IPS-18a (cell line): ENCODE results near the gene TCEAL8.

Experiments used
- H3K27ac ChIP-seq: one replicate; pipeline ENCODE4 v1.5.1; 2013; ENCODE audit warnings: low read length
- H3K27me3 ChIP-seq: one replicate; pipeline ENCODE4 v1.6.1; 2013; ENCODE audit warnings: mild to moderate bottlenecking, low read length; ENCODE audit not compliant: control insufficient read depth, insufficient read depth
- H3K36me3 ChIP-seq: one replicate; pipeline ENCODE4 v1.6.1; 2013; ENCODE audit warnings: low read depth, low read length; ENCODE audit not compliant: control insufficient read depth
- H3K4me1 ChIP-seq: one replicate; pipeline ENCODE4 v1.6.1; 2013; ENCODE audit warnings: low read depth, low read length; ENCODE audit not compliant: control insufficient read depth
- H3K4me3 ChIP-seq: one replicate; pipeline ENCODE4 v1.5.1; 2013; ENCODE audit warnings: low read length
- H3K9ac ChIP-seq: one replicate; pipeline ENCODE4 v1.6.1; 2013; ENCODE audit warnings: mild to moderate bottlenecking, low read length, moderate library complexity
- H3K9me3 ChIP-seq: one replicate; pipeline ENCODE4 v1.6.1; 2013; ENCODE audit warnings: low read depth, low read length; ENCODE audit not compliant: control insufficient read depth

TCEAL8 gene

GRCh38 chrX:103254921-103255493 lies at the start of gene TCEAL8:
Gene TCEAL8, minus strand, starts transcription at chrX:103255155. Its CDS starts 1,176 bp downstream, at chrX:103253979.
- peaks cover 19% of the 10 kb centered on the region for H3K4me1 ChIP-seq

DNA sequence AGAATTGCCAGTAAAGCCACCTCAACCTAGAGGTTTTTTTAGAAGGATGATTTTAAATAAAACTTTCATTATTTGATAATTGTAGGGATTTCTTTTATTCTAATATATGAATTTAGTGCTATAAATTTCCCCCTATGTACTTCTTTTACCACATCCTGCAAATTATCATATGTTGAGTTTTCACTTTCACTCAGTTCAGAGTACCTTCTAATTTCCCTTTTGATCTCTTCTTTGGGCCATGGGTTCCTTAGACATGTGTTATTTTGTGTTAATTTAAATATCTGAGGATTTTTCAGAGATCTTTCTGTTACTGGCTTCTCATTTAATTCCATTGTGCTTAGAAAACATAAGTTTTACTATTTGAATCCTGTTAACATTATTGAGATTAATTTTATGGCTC lies 49.8 kb upstream of the TCEAL8 start:
- no peaks in the 10 kb centered on the region for H3K4me1 ChIP-seq
- H3K27ac ChIP-seq: no peak overlapping the region
- no peaks in the 10 kb centered on the region for H3K27me3 ChIP-seq
- H3K9me3 ChIP-seq: no peaks in the 10 kb centered on the region
- H3K4me3 ChIP-seq: no peak overlapping the region
- peaks cover 11% of the 10 kb centered on the region for H3K36me3 ChIP-seq
- no peak overlapping the region for H3K9ac ChIP-seq

More at GRCh38 chrX:103254921-103255493, at the start of gene TCEAL8:
- Histone ChIP-seq H3K9ac (peak within 1 kb of the TSS; percentile 91), H3K9me3 (no peaks in the 10 kb centered on the region), H3K27me3 (no peaks in the 10 kb centered on the region), H3K4me3 (peak within 1 kb of the TSS; percentile 81), H3K36me3 (peaks cover 18% of the 10 kb centered on the region), H3K27ac (peak within 1 kb of the TSS; percentile 86)

- no peaks in the 10 kb centered on the region for H3K9me3 ChIP-seq
- no peak overlapping the region for H3K27ac ChIP-seq
- no peak overlapping the region for H3K9ac ChIP-seq
- peaks cover 35% of the 10 kb centered on the region for H3K27me3 ChIP-seq
- H3K36me3 ChIP-seq: no peaks in the 10 kb centered on the region
- H3K4me1 ChIP-seq: peaks cover 15% of the 10 kb centered on the region
- H3K4me3 ChIP-seq: no peak overlapping the region
Observed at GRCh38 chrX:103293118-103293517, 38.2 kb upstream of the TCEAL8 start.

GRCh38 chrX:103279624-103280023 lies 24.7 kb upstream of the TCEAL8 start:
- no peak overlapping the region for H3K4me3 ChIP-seq
- H3K27ac ChIP-seq: no peak overlapping the region
- H3K9ac ChIP-seq: no peak overlapping the region
- no peaks in the 10 kb centered on the region for H3K4me1 ChIP-seq
- no peaks in the 10 kb centered on the region for H3K27me3 ChIP-seq
- H3K36me3 ChIP-seq: no peaks in the 10 kb centered on the region
- no peaks in the 10 kb centered on the region for H3K9me3 ChIP-seq

DNA sequence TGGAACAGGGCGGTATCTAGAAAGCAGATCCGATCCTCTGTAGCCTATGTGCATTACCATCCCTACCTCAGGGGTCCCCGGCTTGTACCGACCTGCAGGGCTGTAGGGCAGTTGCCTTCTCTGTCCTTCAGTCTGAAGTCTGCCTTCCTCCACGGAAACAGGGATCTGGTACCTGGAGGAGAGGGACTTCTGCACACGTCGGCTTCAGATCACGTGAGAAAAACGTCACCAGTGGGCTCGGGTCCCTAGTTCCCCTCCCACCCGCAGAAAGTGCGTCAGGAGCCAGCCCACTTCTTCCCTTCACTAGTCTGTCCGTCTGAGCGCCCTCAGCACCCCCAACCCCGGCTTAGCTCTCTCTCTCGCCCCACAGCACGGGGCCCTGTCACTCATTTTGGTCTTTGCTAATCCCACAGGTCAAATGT lies 21.6 kb upstream of the TCEAL8 start, which contains the start of gene TCEAL5:
TSS of gene TCEAL5 (minus strand) at position 170 of the 422 bp plus-strand sequence. CDS start 2,187 bp downstream, outside the sequence.
- Histone ChIP-seq H3K4me1 (no peaks in the 10 kb centered on the region), H3K27ac (no peak within 1 kb of the TSS), H3K9me3 (no peaks in the 10 kb centered on the region), H3K27me3 (no peaks in the 10 kb centered on the region), H3K36me3 (no peaks in the 10 kb centered on the region), H3K4me3 (no peak within 1 kb of the TSS), H3K9ac (no peak within 1 kb of the TSS)

- Histone ChIP-seq H3K9me3 (no peaks in the 10 kb centered on the region), H3K27me3 (no peaks in the 10 kb centered on the region), H3K36me3 (no peaks in the 10 kb centered on the region), H3K9ac (no peak overlapping the region), H3K27ac (no peak overlapping the region), H3K4me1 (no peaks in the 10 kb centered on the region), H3K4me3 (no peak overlapping the region)
Observed at GRCh38 chrX:103275947-103276567, 21.1 kb upstream of the TCEAL8 start.

GRCh38 chrX:103274284-103274683 lies 19.3 kb upstream of the TCEAL8 start:
- no peaks in the 10 kb centered on the region for H3K36me3 ChIP-seq
- H3K9ac ChIP-seq: no peak overlapping the region
- no peaks in the 10 kb centered on the region for H3K4me1 ChIP-seq
- H3K27me3 ChIP-seq: no peaks in the 10 kb centered on the region
- H3K9me3 ChIP-seq: no peaks in the 10 kb centered on the region
- H3K27ac ChIP-seq: no peak overlapping the region
- H3K4me3 ChIP-seq: no peak overlapping the region

DNA sequence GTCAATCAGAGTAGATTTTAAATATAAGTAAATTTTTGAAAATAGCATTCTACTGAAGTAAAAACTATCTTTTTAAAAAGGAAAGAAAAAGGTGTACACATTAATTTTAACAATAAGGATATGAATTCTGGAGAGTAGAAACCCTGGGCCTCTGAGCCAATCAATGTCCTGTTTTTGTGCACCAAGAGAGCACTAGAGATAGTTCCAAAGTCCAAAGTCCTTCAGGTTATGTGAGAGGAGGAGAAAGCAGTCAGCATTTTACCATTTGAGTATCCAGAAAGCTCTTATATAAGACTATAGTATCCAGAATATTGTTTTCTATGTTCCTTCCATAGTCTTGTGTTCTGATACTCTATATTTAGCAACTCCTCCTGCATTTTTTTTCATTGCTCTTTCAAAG lies 3.3 kb upstream of the TCEAL8 start:
- H3K27ac ChIP-seq: no peak overlapping the region
- no peaks in the 10 kb centered on the region for H3K9me3 ChIP-seq
- no peaks in the 10 kb centered on the region for H3K27me3 ChIP-seq
- no peak overlapping the region for H3K9ac ChIP-seq
- H3K4me3 ChIP-seq: no peak overlapping the region
- H3K4me1 ChIP-seq: peaks cover 14% of the 10 kb centered on the region
- peaks cover 4% of the 10 kb centered on the region for H3K36me3 ChIP-seq

DNA sequence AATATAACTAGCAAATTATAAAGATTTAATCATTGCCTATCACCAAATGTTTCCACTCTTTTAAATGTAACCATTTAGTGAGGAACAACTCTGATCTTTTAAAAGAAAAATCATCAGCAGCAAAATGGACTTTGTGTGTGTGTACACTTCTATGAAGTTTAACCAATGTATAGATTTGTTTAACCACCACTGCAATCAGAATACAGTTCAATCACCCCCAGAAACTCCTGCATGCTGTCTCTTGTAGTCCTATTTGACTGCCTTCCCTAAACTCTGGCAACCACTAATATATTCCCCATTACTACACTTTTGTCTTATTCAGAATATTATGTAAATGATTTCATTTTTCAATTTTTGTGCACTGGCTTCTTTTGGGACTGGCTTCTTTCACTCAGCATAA lies 1.7 kb upstream of the TCEAL8 start:
- Histone ChIP-seq H3K4me1 (peaks cover 19% of the 10 kb centered on the region), H3K27ac (no peak overlapping the region)

DNA sequence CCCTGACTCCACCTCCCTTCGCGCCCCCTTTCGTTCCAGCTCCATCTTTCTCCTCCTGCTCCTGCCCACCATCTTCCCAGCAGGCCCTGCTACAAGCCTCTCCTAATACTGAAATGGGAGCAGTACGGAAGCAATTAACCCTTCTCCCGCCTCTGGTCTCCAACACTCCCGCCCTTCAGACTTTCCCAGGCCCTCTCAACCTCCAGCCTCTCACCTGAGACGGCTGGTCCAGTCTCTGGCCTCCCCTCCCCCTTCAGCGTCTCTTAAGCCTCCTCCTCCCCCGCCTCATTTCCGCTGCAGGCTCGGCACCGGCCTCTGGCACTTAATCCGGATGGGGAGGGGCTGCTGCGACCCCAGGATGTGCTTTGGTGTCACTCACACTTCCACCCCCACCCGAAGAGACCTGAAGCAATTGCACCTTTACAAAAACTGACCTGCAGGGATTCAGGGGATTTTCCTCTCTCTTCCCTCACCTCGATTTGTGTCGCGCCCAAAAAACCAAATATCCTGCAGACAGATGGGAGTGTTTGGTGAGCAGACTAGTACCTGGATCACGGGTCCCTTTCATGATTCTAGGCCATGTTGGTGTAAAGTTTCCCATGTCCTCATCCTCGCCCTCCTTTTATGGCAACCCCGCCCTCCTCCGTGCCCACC lies 657 bp downstream of the TCEAL8 start:
- Histone ChIP-seq H3K27ac (peak overlapping the region; percentile 86), H3K27me3 (no peaks in the 10 kb centered on the region), H3K4me3 (peak overlapping the region; percentile 81), H3K36me3 (peaks cover 18% of the 10 kb centered on the region), H3K4me1 (peaks cover 19% of the 10 kb centered on the region), H3K9ac (peak overlapping the region; percentile 91), H3K9me3 (no peaks in the 10 kb centered on the region)

More for the DNA sequence above, 1.7 kb upstream of the TCEAL8 start:
- Histone ChIP-seq H3K36me3 (peaks cover 18% of the 10 kb centered on the region), H3K4me3 (no peak overlapping the region), H3K9ac (no peak overlapping the region), H3K27me3 (no peaks in the 10 kb centered on the region), H3K9me3 (no peaks in the 10 kb centered on the region)

DNA sequence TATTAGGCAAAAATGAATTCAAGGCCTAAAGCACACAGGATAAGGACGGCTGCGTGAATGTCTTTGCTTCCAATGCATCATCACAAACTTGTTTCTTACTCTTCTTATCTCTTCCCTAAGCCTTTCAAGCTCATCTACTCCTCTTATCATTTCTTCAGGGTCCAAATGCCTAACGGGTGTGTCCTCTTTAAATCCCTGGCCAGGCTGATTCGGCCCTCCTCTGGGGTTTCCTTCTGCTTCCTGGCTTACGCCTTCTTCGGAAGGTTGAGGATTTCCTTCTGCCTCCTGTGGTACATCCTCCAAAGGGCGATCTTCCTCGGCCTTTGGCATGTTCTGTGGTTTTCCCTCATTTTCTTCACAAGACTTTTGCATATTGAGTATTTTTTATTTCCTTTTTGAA lies 1.3 kb downstream of the TCEAL8 start:
- H3K27ac ChIP-seq: peak overlapping the region; percentile 86
- H3K9ac ChIP-seq: peak overlapping the region; percentile 91
- H3K36me3 ChIP-seq: peaks cover 18% of the 10 kb centered on the region
- peak overlapping the region; percentile 81 for H3K4me3 ChIP-seq
- no peaks in the 10 kb centered on the region for H3K9me3 ChIP-seq
- no peaks in the 10 kb centered on the region for H3K27me3 ChIP-seq
- peaks cover 19% of the 10 kb centered on the region for H3K4me1 ChIP-seq
